ENCODE results near the gene KANK2. TPM values are rescaled to one million over a fixed set of nuclear protein-coding genes. Genes with fewer than 3 reads are reported as not detected.
"Not testable (repeated sequence)": the region's sequence is repeated elsewhere in the genome, so short reads cannot be mapped to it uniquely, and the experiment has no call there.

Gene KANK2
- total RNA-seq, 1 donor from 2014 or later: 42.9 TPM

GRCh38 chr19:11168568-11168967, 28.8 kb downstream of the KANK2 start:
- Histone ChIP-seq H3K4me3 (ENCODE audit: low read depth, low read length) (no peak overlapping the region), H3K36me3 (ENCODE audit: control insufficient read depth, insufficient read depth, low read length) (no peaks in the 10 kb centered on the region), H3K27me3 (ENCODE audit: control insufficient read depth, insufficient read depth, low read length) (no peaks in the 10 kb centered on the region)
- TF ChIP-seq CTCF (IDR thresholded peaks at IDR 0.05; ENCODE audit: insufficient read depth, low read length, poor library complexity, severe bottlenecking): no peak
- peak; percentile 94 for DNase-seq (ENCODE audit: low read depth)

GRCh38 chr19:11166281-11167142, 30.8 kb downstream of the KANK2 start:
- no peak for DNase-seq (ENCODE audit: low read depth)
- Histone ChIP-seq H3K4me3 (ENCODE audit: low read depth, low read length) (no peak overlapping the region), H3K36me3 (ENCODE audit: control insufficient read depth, insufficient read depth, low read length) (no peaks in the 10 kb centered on the region), H3K27me3 (ENCODE audit: control insufficient read depth, insufficient read depth, low read length) (no peaks in the 10 kb centered on the region)
- TF ChIP-seq CTCF (IDR thresholded peaks at IDR 0.05; ENCODE audit: insufficient read depth, low read length, poor library complexity, severe bottlenecking): no peak

GRCh38 chr19:11165486-11166030, 31.8 kb downstream of the KANK2 start:
- H3K4me3 ChIP-seq (ENCODE audit: low read depth, low read length): no peak overlapping the region
- no peak for DNase-seq (ENCODE audit: low read depth)
- H3K36me3 ChIP-seq (ENCODE audit: control insufficient read depth, insufficient read depth, low read length): no peaks in the 10 kb centered on the region
- no peaks in the 10 kb centered on the region for H3K27me3 ChIP-seq (ENCODE audit: control insufficient read depth, insufficient read depth, low read length)
- no peak for TF ChIP-seq CTCF (IDR thresholded peaks at IDR 0.05; ENCODE audit: insufficient read depth, low read length, poor library complexity, severe bottlenecking)

GRCh38 chr19:11164879-11165406, 32.4 kb downstream of the KANK2 start:
- no peak for TF ChIP-seq CTCF (IDR thresholded peaks at IDR 0.05; ENCODE audit: insufficient read depth, low read length, poor library complexity, severe bottlenecking)
- DNase-seq (ENCODE audit: low read depth): no peak
- no peaks in the 10 kb centered on the region for H3K27me3 ChIP-seq (ENCODE audit: control insufficient read depth, insufficient read depth, low read length)
- no peaks in the 10 kb centered on the region for H3K36me3 ChIP-seq (ENCODE audit: control insufficient read depth, insufficient read depth, low read length)
- no peak overlapping the region for H3K4me3 ChIP-seq (ENCODE audit: low read depth, low read length)

- Histone ChIP-seq H3K36me3 (ENCODE audit: control insufficient read depth, insufficient read depth, low read length) (no peaks in the 10 kb centered on the region), H3K27me3 (ENCODE audit: control insufficient read depth, insufficient read depth, low read length) (no peaks in the 10 kb centered on the region), H3K4me3 (ENCODE audit: low read depth, low read length) (no peak overlapping the region)
- no peak for DNase-seq (ENCODE audit: low read depth)
- no peak for TF ChIP-seq CTCF (IDR thresholded peaks at IDR 0.05; ENCODE audit: insufficient read depth, low read length, poor library complexity, severe bottlenecking)
These were observed 33.0 kb downstream of the KANK2 start for GRCh38 chr19:11164296-11164695.

GRCh38 chr19:11160440-11160768, 36.9 kb downstream of the KANK2 start:
- H3K36me3 ChIP-seq (ENCODE audit: control insufficient read depth, insufficient read depth, low read length); H3K27me3 ChIP-seq (ENCODE audit: control insufficient read depth, insufficient read depth, low read length); DNase-seq (ENCODE audit: low read depth); H3K4me3 ChIP-seq (ENCODE audit: low read depth, low read length): not testable (repeated sequence)

All from kidney epithelial cell (primary cell).